DND-41 (cell line): Measurements from ENCODE around the gene DAG1.

Experiments used
- EZH2 ChIP-seq: IDR thresholded peaks from 3 replicates; pipeline ENCODE4 v1.6.1; 2012; ENCODE audit warnings: borderline replicate concordance, low read depth, mild to moderate bottlenecking, moderate library complexity, low read length, inconsistent platforms; ENCODE audit not compliant: severe bottlenecking
- TF ChIP-seq, protein P1 (sequence below): IDR thresholded peaks from 2 replicates; pipeline ENCODE4 v1.5.1; 2012; ENCODE audit warnings: borderline replicate concordance, low read length, moderate library complexity, mild to moderate bottlenecking; ENCODE audit not compliant: poor library complexity, severe bottlenecking; ENCODE audit errors: extremely low read depth

- TF ChIP-seq, protein P1, sequence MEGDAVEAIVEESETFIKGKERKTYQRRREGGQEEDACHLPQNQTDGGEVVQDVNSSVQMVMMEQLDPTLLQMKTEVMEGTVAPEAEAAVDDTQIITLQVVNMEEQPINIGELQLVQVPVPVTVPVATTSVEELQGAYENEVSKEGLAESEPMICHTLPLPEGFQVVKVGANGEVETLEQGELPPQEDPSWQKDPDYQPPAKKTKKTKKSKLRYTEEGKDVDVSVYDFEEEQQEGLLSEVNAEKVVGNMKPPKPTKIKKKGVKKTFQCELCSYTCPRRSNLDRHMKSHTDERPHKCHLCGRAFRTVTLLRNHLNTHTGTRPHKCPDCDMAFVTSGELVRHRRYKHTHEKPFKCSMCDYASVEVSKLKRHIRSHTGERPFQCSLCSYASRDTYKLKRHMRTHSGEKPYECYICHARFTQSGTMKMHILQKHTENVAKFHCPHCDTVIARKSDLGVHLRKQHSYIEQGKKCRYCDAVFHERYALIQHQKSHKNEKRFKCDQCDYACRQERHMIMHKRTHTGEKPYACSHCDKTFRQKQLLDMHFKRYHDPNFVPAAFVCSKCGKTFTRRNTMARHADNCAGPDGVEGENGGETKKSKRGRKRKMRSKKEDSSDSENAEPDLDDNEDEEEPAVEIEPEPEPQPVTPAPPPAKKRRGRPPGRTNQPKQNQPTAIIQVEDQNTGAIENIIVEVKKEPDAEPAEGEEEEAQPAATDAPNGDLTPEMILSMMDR: no peak
- TF ChIP-seq EZH2: no peak
These were observed 23.8 kb downstream of the DAG1 start for GRCh38 chr3:49493901-49494300.
